Endothelial cell of umbilical vein (primary cell): ENCODE results near the gene KRTAP29-1. TPM values are rescaled to one million over a fixed set of nuclear protein-coding genes. Genes with fewer than 3 reads are reported as not detected.

Source experiments
- BruUV-seq: library from RNA; stranded (reverse); fragments of 400-500 nt; replicated peaks from 2 replicates; lab custom pipeline; 2021; lab: Mats Ljungman, UMichigan
- CTCF ChIA-PET: fragments of 300-600, 350-600 bp; sonication (Branson Sonifier 250); formaldehyde crosslinking; loops from one replicate; lab custom pipeline; 2021; ENCODE audit warnings: antibody characterized with exemption, inconsistent platforms; lab: Charles Lee
- POLR2A ChIA-PET: fragments of 300-600, 350-600 bp; sonication (Branson Sonifier 250); formaldehyde crosslinking; loops from one replicate; lab custom pipeline; 2021; ENCODE audit warnings: antibody characterized with exemption, inconsistent platforms; lab: Charles Lee
- DNase-seq: peaks from one replicate; pipeline ENCODE4 v3.0.0-alpha.2; 2011; ENCODE audit warnings: low read depth, low spot score
- FAIRE-seq: peaks from 2 replicates; lab custom pipeline; 2011; peaks lifted over from hg19 to GRCh38; lab: Jason Lieb, UNC
- H2AFZ ChIP-seq: 2 replicates; pipeline ENCODE4 v1.6.0; 2012; ENCODE audit warnings: low read depth, low read length, control low read depth, inconsistent platforms
- H3K27ac ChIP-seq: 2 replicates; pipeline ENCODE4 v1.5.1; 2011; ENCODE audit warnings: low read depth, mild to moderate bottlenecking, control low read depth, low read length, moderate library complexity; ENCODE audit not compliant: insufficient read depth
- H3K27me3 ChIP-seq, 2 experiments: 2 replicates each; pipeline versions ENCODE4 v1.6.0 to v1.6.1; 2011; ENCODE audit warnings: low read length in 2 of 2, mixed read lengths in 1 of 2; ENCODE audit not compliant: control insufficient read depth in 2 of 2, insufficient read depth in 2 of 2
- H3K36me3 ChIP-seq, 2 experiments: 2 replicates in 1 of 2; 3 replicates in 1 of 2; pipeline ENCODE4 v1.5.1; 2011; ENCODE audit warnings: low read length in 2 of 2, mild to moderate bottlenecking in 1 of 2, moderate library complexity in 1 of 2; ENCODE audit not compliant: control insufficient read depth in 2 of 2, insufficient read depth in 2 of 2; ENCODE audit errors: extremely low read depth in 1 of 2
- H3K4me1 ChIP-seq: 3 replicates; pipeline ENCODE4 v1.5.1; 2011; ENCODE audit warnings: mild to moderate bottlenecking, low read length; ENCODE audit not compliant: control insufficient read depth, insufficient read depth; ENCODE audit errors: extremely low read depth
- H3K4me2 ChIP-seq: 2 replicates; pipeline ENCODE4 v1.6.1; 2011; ENCODE audit warnings: low read length, control low read depth, mixed read lengths; ENCODE audit not compliant: insufficient read depth
- H3K4me3 ChIP-seq, 3 experiments: fragments of 200-600 bp in 1 of 3; sonication (generic), shearing (Covaris generic) in 1 of 3; replicated peaks in 1 of 3; 2 replicates each; pipeline ENCODE4 v1.5.1; 2011 to 2016; ENCODE audit warnings: control low read depth in 3 of 3, low read length in 3 of 3, mild to moderate bottlenecking in 2 of 3, inconsistent platforms in 1 of 3, low read depth in 1 of 3, moderate library complexity in 1 of 3; ENCODE audit not compliant: insufficient read depth in 1 of 3
- H3K79me2 ChIP-seq: 2 replicates; pipeline ENCODE4 v1.6.0; 2012; ENCODE audit warnings: low read length, inconsistent platforms; ENCODE audit not compliant: control insufficient read depth, insufficient read depth
- H3K9ac ChIP-seq: replicated peaks from 2 replicates; pipeline ENCODE3; 2011; ENCODE audit warnings: low read length, control low read depth; ENCODE audit not compliant: insufficient read depth; ENCODE audit errors: extremely low read depth
- H3K9me1 ChIP-seq: replicated peaks from 3 replicates; pipeline ENCODE4 v1.6.0; 2011; ENCODE audit warnings: mild to moderate bottlenecking, low read length; ENCODE audit not compliant: control insufficient read depth, insufficient read depth; ENCODE audit errors: extremely low read depth
- H3K9me3 ChIP-seq: replicated peaks from 2 replicates; pipeline ENCODE4 v1.5.1; 2012; ENCODE audit warnings: low read length, inconsistent platforms; ENCODE audit not compliant: control insufficient read depth, insufficient read depth
- H4K20me1 ChIP-seq: replicated peaks from 2 replicates; pipeline ENCODE3; 2011; ENCODE audit warnings: mild to moderate bottlenecking, low read length; ENCODE audit not compliant: control insufficient read depth, insufficient read depth; ENCODE audit errors: extremely low read depth
- EZH2 ChIP-seq: IDR thresholded peaks from 2 replicates; pipeline ENCODE4 v1.6.1; 2012; ENCODE audit warnings: borderline replicate concordance, low read depth, mild to moderate bottlenecking, moderate library complexity, low read length, inconsistent platforms; ENCODE audit not compliant: severe bottlenecking
- FOS ChIP-seq: IDR thresholded peaks from 2 replicates; pipeline ENCODE4 v1.6.1; 2011; ENCODE audit warnings: mild to moderate bottlenecking, low read length, moderate library complexity, borderline replicate concordance; ENCODE audit not compliant: insufficient read depth
- GATA2 ChIP-seq: IDR thresholded peaks from 2 replicates; pipeline ENCODE4 v1.7.0; 2011; ENCODE audit warnings: low read depth, mild to moderate bottlenecking, moderate library complexity, mixed read lengths, low read length; ENCODE audit not compliant: insufficient read length, insufficient read depth
- JUN ChIP-seq: IDR thresholded peaks from 2 replicates; pipeline ENCODE4 v1.6.1; 2011; ENCODE audit warnings: borderline replicate concordance, low read depth; ENCODE audit not compliant: insufficient read length, insufficient read depth
- MYC ChIP-seq: IDR thresholded peaks from one replicate; pipeline ENCODE4 v1.6.1; 2011; ENCODE audit warnings: mild to moderate bottlenecking, low read depth, low read length
- POLR2A ChIP-seq: IDR thresholded peaks from 2 replicates; pipeline ENCODE4 v1.6.1; 2012; ENCODE audit warnings: low read depth, mild to moderate bottlenecking, control low read depth, low read length
- POLR2AphosphoS5 ChIP-seq: IDR thresholded peaks from 2 replicates; pipeline ENCODE4 v1.6.1; 2012; ENCODE audit warnings: low read depth, mild to moderate bottlenecking, control low read depth, low read length, moderate library complexity; ENCODE audit not compliant: insufficient read depth
- dilution Hi-C: fragments of 300-500 bp; cut with MboI; formaldehyde crosslinking; loops from one replicate; pipeline ENCODE4 v1.15.0; 2019; ENCODE audit warnings: low sequenced_read_pairs; ENCODE audit not compliant: extremely low pct_ligation_motif_present
- intact Hi-C: fragments of 100-400 bp; cut with micrococcal nuclease; formaldehyde crosslinking; loops from one replicate; pipeline ENCODE4 v1.10.0; 2022
- polyA plus RNA-seq, 4 experiments: library from polyadenylated mRNA; depleted of rRNA in 3 of 4; stranded (reverse) in 3 of 4; unstranded in 1 of 4; fragments of >200 nt; gene quantifications; 2 replicates each; pipeline versions ENCODE4 v1.2.1 to v1.2.3, GENCODE V29; 2011 to 2012; ENCODE audit warnings: missing spikeins in 1 of 4
- total RNA-seq: library from RNA; stranded (reverse); gene quantifications from 2 replicates; pipeline ENCODE4 v1.2.3, GENCODE V29; 2021
- TF ChIP-seq, protein P1 (sequence below): IDR thresholded peaks from 2 replicates; pipeline ENCODE4 v1.6.1; 2011; ENCODE audit not compliant: insufficient read depth, insufficient read length
- TF ChIP-seq, protein P2 (sequence below), 2 donors: IDR thresholded peaks; 1 replicate in 1 of 2; 2 replicates in 1 of 2; pipeline ENCODE4 v1.5.1; 2011; ENCODE audit warnings: low read length in 2 of 2, mild to moderate bottlenecking in 2 of 2, moderate library complexity in 2 of 2, control low read depth in 1 of 2, inconsistent platforms in 1 of 2, low read depth in 1 of 2; ENCODE audit not compliant: insufficient read depth in 1 of 2; ENCODE audit errors: extremely low read depth in 1 of 2

KRTAP29-1 gene
- total and polyA plus RNA-seq, 2 donors (not counting 3 experiments of a cell fraction or from before 2014, with no cell fraction given): not detected

DNA sequence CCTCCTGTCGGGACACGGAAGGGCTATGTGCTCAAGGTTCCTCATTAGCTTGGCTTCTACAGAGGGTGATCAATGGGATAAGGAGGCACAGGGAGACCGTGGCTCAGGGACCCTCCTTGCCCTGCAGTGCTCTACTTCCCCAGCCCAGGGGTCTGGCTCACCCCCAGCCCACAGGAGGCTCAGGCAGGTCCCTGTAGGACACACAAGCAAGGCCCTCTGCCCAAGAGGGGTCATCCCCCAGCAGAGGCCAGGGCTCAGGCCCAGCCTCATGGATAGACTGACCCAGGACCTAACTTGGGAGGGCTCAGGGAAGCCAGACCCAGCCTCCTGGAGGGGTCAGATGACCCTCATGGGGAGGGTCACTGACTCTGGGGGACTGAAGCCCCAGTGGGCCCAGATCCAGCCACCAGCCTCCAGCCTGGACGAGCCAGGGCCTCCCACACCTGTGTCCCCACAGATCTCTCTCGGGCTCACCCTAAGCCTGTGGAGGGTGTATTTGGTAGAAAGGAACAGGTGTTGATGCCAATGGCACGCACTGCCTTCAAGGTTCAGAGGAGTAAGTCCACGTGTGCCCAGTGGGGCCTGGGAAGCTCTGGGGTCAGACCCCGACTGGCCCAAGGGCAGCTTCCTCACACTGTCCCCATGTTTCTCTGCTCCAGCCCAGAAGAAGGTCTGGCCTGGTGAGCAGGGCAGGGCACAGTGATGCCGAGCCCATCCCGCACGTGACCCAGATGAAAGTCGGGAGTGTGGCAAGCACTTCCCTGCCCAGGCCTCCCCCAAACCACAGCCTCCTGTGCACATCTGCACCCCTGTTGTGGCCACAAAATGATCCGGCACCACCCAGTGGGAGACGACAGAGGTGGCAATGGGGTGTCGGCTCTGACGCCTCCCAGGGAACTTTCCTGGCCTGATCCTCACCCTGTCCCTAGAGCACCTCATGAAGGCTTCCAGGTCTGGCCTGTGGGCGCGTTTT is 23.8 kb upstream of the KRTAP29-1 start:
- Histone ChIP-seq H3K79me2 (no peaks in the 10 kb centered on the region), H2AFZ (no peak overlapping the region), H3K9ac (no peak overlapping the region), H3K27me3 (no peaks in the 10 kb centered on the region), H3K4me1 (no peaks in the 10 kb centered on the region), H3K4me2 (no peak overlapping the region), H3K9me1 (no peaks in the 10 kb centered on the region), H3K9me3 (no peaks in the 10 kb centered on the region), H3K36me3 (no peaks in the 10 kb centered on the region), H4K20me1 (no peaks in the 10 kb centered on the region), H3K4me3 (no peak overlapping the region), H3K27ac (no peak overlapping the region)
- dilution Hi-C loops (no loop called here), intact Hi-C loops (loop anchor here (10.0 kb wide), 1 partner anchor 338 kb away; no protein-coding TSS in a partner anchor)
- ChIA-PET CTCF (interaction anchor here (1.0 kb wide), 1 partner anchor 470 kb away, joined by 3 read pairs; no protein-coding TSS in a partner anchor), POLR2A (no interaction called here)
- DNase-seq (no peak), FAIRE-seq (no peak)
- TF ChIP-seq POLR2AphosphoS5: no peak
- TF ChIP-seq MYC: no peak
- no peak for TF ChIP-seq POLR2A
- TF ChIP-seq JUN: no peak
- TF ChIP-seq, protein P1, sequence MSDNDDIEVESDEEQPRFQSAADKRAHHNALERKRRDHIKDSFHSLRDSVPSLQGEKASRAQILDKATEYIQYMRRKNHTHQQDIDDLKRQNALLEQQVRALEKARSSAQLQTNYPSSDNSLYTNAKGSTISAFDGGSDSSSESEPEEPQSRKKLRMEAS: no peak
- no peak for TF ChIP-seq FOS
- no peak for TF ChIP-seq EZH2
- TF ChIP-seq, protein P2, sequence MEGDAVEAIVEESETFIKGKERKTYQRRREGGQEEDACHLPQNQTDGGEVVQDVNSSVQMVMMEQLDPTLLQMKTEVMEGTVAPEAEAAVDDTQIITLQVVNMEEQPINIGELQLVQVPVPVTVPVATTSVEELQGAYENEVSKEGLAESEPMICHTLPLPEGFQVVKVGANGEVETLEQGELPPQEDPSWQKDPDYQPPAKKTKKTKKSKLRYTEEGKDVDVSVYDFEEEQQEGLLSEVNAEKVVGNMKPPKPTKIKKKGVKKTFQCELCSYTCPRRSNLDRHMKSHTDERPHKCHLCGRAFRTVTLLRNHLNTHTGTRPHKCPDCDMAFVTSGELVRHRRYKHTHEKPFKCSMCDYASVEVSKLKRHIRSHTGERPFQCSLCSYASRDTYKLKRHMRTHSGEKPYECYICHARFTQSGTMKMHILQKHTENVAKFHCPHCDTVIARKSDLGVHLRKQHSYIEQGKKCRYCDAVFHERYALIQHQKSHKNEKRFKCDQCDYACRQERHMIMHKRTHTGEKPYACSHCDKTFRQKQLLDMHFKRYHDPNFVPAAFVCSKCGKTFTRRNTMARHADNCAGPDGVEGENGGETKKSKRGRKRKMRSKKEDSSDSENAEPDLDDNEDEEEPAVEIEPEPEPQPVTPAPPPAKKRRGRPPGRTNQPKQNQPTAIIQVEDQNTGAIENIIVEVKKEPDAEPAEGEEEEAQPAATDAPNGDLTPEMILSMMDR (IDR thresholded peaks at IDR 0.05; ENCODE audit: extremely low read depth in 1 of 2, insufficient read depth in 1 of 2, low read depth in 1 of 2, low read length in 2 of 2): no peak
- no peak for TF ChIP-seq GATA2
- no TSS peak for BruUV-seq
